Inflammatory macrophage (primary cell): ENCODE measurements around the gene RDX.

Source experiments
- DNase-seq, 2 donors: peaks; one replicate each; pipeline ENCODE4 v3.0.0-alpha.2; 2020 to 2022

RDX gene

GRCh38 chr11:110126936-110127335, 169.5 kb downstream of the RDX start:
- no peak for DNase-seq

- DNase-seq = no peak
Measured at GRCh38 chr11:110125632-110126031, 170.8 kb downstream of the RDX start.
